OCI-LY7 (cell line): ENCODE results near the gene PSME4. TPM values are rescaled to one million over a fixed set of nuclear protein-coding genes. Genes with fewer than 3 reads are reported as not detected.

Source experiments
- BruUV-seq: library from RNA; stranded (reverse); fragments of 400-500 nt; replicated peaks from 2 replicates; lab custom pipeline; 2021; lab: Mats Ljungman, UMichigan
- CTCF ChIA-PET: fragments of 300-600 bp; sonication (Branson Sonifier 250); formaldehyde crosslinking; loops from one replicate; lab custom pipeline; 2022; ENCODE audit warnings: antibody characterized with exemption; ENCODE audit not compliant: unreplicated experiment; lab: Charles Lee
- POLR2A ChIA-PET: fragments of 300-600 bp; sonication (Branson Sonifier 250); formaldehyde crosslinking; loops from one replicate; lab custom pipeline; 2022; ENCODE audit warnings: antibody characterized with exemption; lab: Charles Lee
- DNase-seq: peaks from one replicate; pipeline ENCODE4 v3.0.0-alpha.2; 2015; ENCODE audit warnings: low spot score
- H2AFZ ChIP-seq: fragments of 200-600 bp; sonication (generic), shearing (Covaris generic); 2 replicates; pipeline ENCODE4 v1.6.1; 2014; ENCODE audit warnings: mild to moderate bottlenecking, antibody characterized with exemption, low read length, moderate library complexity
- H3K27ac ChIP-seq: fragments of 200-600 bp; sonication (generic); 2 replicates; pipeline ENCODE4 v1.5.1; 2014; ENCODE audit warnings: mixed run types, low read depth, mild to moderate bottlenecking, moderate library complexity, low read length, inconsistent platforms; ENCODE audit not compliant: poor library complexity, severe bottlenecking
- H3K36me3 ChIP-seq: fragments of 200-600 bp; sonication (generic); 2 replicates; pipeline ENCODE4 v1.6.1; 2014; ENCODE audit warnings: mild to moderate bottlenecking, antibody characterized with exemption, low read length, moderate library complexity, mixed read lengths; ENCODE audit not compliant: insufficient read depth
- H3K4me1 ChIP-seq: fragments of 200-600 bp; sonication (generic); 2 replicates; pipeline ENCODE4 v1.5.1; 2014; ENCODE audit warnings: mild to moderate bottlenecking, low read length; ENCODE audit not compliant: insufficient read depth, poor library complexity, severe bottlenecking
- H3K4me2 ChIP-seq: fragments of 200-600 bp; sonication (generic); 2 replicates; pipeline ENCODE4 v1.6.1; 2014; ENCODE audit warnings: mild to moderate bottlenecking, low read length
- H3K4me3 ChIP-seq: fragments of 200-600 bp; sonication (generic); 2 replicates; pipeline ENCODE4 v1.5.1; 2014; ENCODE audit warnings: mild to moderate bottlenecking, low read depth, low read length; ENCODE audit not compliant: poor library complexity, severe bottlenecking
- H3K79me2 ChIP-seq: fragments of 200-600 bp; sonication (generic); 2 replicates; pipeline ENCODE4 v1.6.1; 2016; ENCODE audit warnings: low read depth, mild to moderate bottlenecking, low read length, moderate library complexity, mixed read lengths; ENCODE audit not compliant: insufficient read depth
- H3K9me2 ChIP-seq: fragments of 200-600 bp; sonication (generic); 2 replicates; pipeline ENCODE4 v1.6.1; 2016; ENCODE audit warnings: mild to moderate bottlenecking, low read length, mixed read lengths; ENCODE audit not compliant: insufficient read depth
- H3K9me3 ChIP-seq: fragments of 200-600 bp; sonication (generic); 2 replicates; pipeline ENCODE4 v1.6.1; 2014; ENCODE audit warnings: mild to moderate bottlenecking, mixed run types, low read length, mixed read lengths
- H4K20me1 ChIP-seq: fragments of 200-600 bp; sonication (generic); 2 replicates; pipeline ENCODE4 v1.6.1; 2014; ENCODE audit warnings: mild to moderate bottlenecking, antibody characterized with exemption, low read length, moderate library complexity, mixed read lengths; ENCODE audit not compliant: insufficient read depth
- EZH2phosphoT487 ChIP-seq: fragments of 200-600 bp; sonication (generic); IDR thresholded peaks from 2 replicates; pipeline ENCODE4 v1.6.1; 2018; ENCODE audit warnings: low read depth, borderline replicate concordance, mild to moderate bottlenecking, mixed run types, antibody characterized with exemption, low read length, moderate library complexity, mixed read lengths
- intact Hi-C: fragments of 100-400 bp; cut with micrococcal nuclease; formaldehyde crosslinking; loops from one replicate; pipeline ENCODE4 v1.10.0; 2022; ENCODE audit not compliant: unreplicated experiment
- total RNA-seq, 2 experiments: library from RNA; depleted of rRNA in 1 of 2; stranded (reverse); fragments of >200 nt in 1 of 2; shearing (Covaris generic) in 1 of 2; gene quantifications; 2 replicates each; pipeline ENCODE4 v1.2.3, GENCODE V29; 2014 to 2022
- TF ChIP-seq, protein P1 (sequence below): fragments of 200-600 bp; sonication (generic); conservative IDR thresholded peaks from 2 replicates; pipeline ENCODE4 v1.5.1; 2014; ENCODE audit warnings: mild to moderate bottlenecking, antibody characterized with exemption, low read length, moderate library complexity, mixed read lengths

The PSME4 gene
- total RNA-seq, 2 experiments from 2014 or later = 38.8 to 82.9 TPM

GRCh38 chr2:53821810-53822209 lies 149.0 kb downstream of the PSME4 start:
- no peaks in the 10 kb centered on the region for H3K9me3 ChIP-seq
- TF ChIP-seq, protein P1, sequence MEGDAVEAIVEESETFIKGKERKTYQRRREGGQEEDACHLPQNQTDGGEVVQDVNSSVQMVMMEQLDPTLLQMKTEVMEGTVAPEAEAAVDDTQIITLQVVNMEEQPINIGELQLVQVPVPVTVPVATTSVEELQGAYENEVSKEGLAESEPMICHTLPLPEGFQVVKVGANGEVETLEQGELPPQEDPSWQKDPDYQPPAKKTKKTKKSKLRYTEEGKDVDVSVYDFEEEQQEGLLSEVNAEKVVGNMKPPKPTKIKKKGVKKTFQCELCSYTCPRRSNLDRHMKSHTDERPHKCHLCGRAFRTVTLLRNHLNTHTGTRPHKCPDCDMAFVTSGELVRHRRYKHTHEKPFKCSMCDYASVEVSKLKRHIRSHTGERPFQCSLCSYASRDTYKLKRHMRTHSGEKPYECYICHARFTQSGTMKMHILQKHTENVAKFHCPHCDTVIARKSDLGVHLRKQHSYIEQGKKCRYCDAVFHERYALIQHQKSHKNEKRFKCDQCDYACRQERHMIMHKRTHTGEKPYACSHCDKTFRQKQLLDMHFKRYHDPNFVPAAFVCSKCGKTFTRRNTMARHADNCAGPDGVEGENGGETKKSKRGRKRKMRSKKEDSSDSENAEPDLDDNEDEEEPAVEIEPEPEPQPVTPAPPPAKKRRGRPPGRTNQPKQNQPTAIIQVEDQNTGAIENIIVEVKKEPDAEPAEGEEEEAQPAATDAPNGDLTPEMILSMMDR = no peak
- TF ChIP-seq EZH2phosphoT487 = no peak
- CTCF ChIA-PET = no interaction called here
- H3K27ac ChIP-seq = no peak overlapping the region
- intact Hi-C loops = loop anchor here (10.0 kb wide), 1 partner anchor 397 kb away; no protein-coding TSS in a partner anchor
- H4K20me1 ChIP-seq = no peaks in the 10 kb centered on the region
- H2AFZ ChIP-seq = no peak overlapping the region
- no peaks in the 10 kb centered on the region for H3K4me1 ChIP-seq
- BruUV-seq = no TSS peak
- no peaks in the 10 kb centered on the region for H3K9me2 ChIP-seq
- peaks cover 22% of the 10 kb centered on the region for H3K36me3 ChIP-seq
- no peak overlapping the region for H3K4me2 ChIP-seq
- no peak overlapping the region for H3K4me3 ChIP-seq
- H3K79me2 ChIP-seq = no peaks in the 10 kb centered on the region
- POLR2A ChIA-PET = no interaction called here
- no peak for DNase-seq

- CTCF ChIA-PET = no interaction called here
- H4K20me1 ChIP-seq = no peaks in the 10 kb centered on the region
Observed at GRCh38 chr2:53820711-53821110, 150.1 kb downstream of the PSME4 start.

GRCh38 chr2:53820048-53820447 lies 150.7 kb downstream of the PSME4 start:
- no peak overlapping the region for H3K4me2 ChIP-seq
- intact Hi-C loops = loop anchor here (10.0 kb wide), 1 partner anchor 395 kb away; no protein-coding TSS in a partner anchor
- H3K9me3 ChIP-seq = no peaks in the 10 kb centered on the region
- CTCF ChIA-PET = interaction anchor here (0.6 kb wide), 1 partner anchor 566 kb away, joined by 3 read pairs; no protein-coding TSS in a partner anchor
- TF ChIP-seq, protein P1 = no peak
- TF ChIP-seq EZH2phosphoT487 = no peak
- no TSS peak for BruUV-seq
- no peak overlapping the region for H3K27ac ChIP-seq
- no peaks in the 10 kb centered on the region for H3K4me1 ChIP-seq
- H3K4me3 ChIP-seq = no peak overlapping the region
- DNase-seq = no peak
- peaks cover 38% of the 10 kb centered on the region for H3K36me3 ChIP-seq
- H2AFZ ChIP-seq = no peak overlapping the region
- POLR2A ChIA-PET = interaction anchor here (0.9 kb wide), 1 partner anchor 125 kb away, joined by 3 read pairs; no protein-coding TSS in a partner anchor
- H3K9me2 ChIP-seq = no peaks in the 10 kb centered on the region
- H4K20me1 ChIP-seq = no peaks in the 10 kb centered on the region
- no peaks in the 10 kb centered on the region for H3K79me2 ChIP-seq

More at GRCh38 chr2:53820711-53821110, 150.1 kb downstream of the PSME4 start:
- H3K36me3 ChIP-seq = peaks cover 32% of the 10 kb centered on the region
- H3K9me2 ChIP-seq = no peaks in the 10 kb centered on the region
- H3K9me3 ChIP-seq = no peaks in the 10 kb centered on the region
- H3K4me2 ChIP-seq = no peak overlapping the region
- no TSS peak for BruUV-seq
- H3K4me1 ChIP-seq = no peaks in the 10 kb centered on the region
- no peak overlapping the region for H3K27ac ChIP-seq
- TF ChIP-seq, protein P1 = no peak
- TF ChIP-seq EZH2phosphoT487 = no peak
- POLR2A ChIA-PET = interaction anchor here (0.9 kb wide), 1 partner anchor 124 kb away, joined by 3 read pairs; no protein-coding TSS in a partner anchor
- H3K4me3 ChIP-seq = no peak overlapping the region
- no peak overlapping the region for H2AFZ ChIP-seq
- intact Hi-C loops = loop anchor here (10.0 kb wide), 1 partner anchor 396 kb away; no protein-coding TSS in a partner anchor
- no peak for DNase-seq
- no peaks in the 10 kb centered on the region for H3K79me2 ChIP-seq
